H9 (cell line): Measurements from ENCODE around the gene PLA2G4E. TPM values are rescaled to one million over a fixed set of nuclear protein-coding genes. Genes with fewer than 3 reads are reported as not detected.

Experiments
- DNase-seq: peaks from one replicate; pipeline ENCODE4 v3.0.0-alpha.2; 2017
- H2AFZ ChIP-seq: one replicate; pipeline ENCODE4 v1.6.1; 2013; ENCODE audit warnings: mild to moderate bottlenecking, low read length, control low read depth, moderate library complexity
- H2AK5ac ChIP-seq: 2 replicates; pipeline ENCODE4 v1.6.1; 2013; ENCODE audit warnings: low read length, control low read depth, mixed read lengths; ENCODE audit not compliant: insufficient read length
- H2BK120ac ChIP-seq: one replicate; pipeline ENCODE4 v1.6.1; 2013; ENCODE audit warnings: low read depth, mild to moderate bottlenecking, low read length, control low read depth, inconsistent platforms; ENCODE audit not compliant: poor library complexity, severe bottlenecking
- H2BK12ac ChIP-seq: 2 replicates; pipeline ENCODE4 v1.6.1; 2013; ENCODE audit warnings: low read length, control low read depth, mixed read lengths, low read depth; ENCODE audit not compliant: insufficient read length
- H2BK15ac ChIP-seq: 2 replicates; pipeline ENCODE4 v1.6.1; 2013; ENCODE audit warnings: low read depth, low read length, control low read depth
- H2BK20ac ChIP-seq: one replicate; pipeline ENCODE4 v1.6.1; 2013; ENCODE audit warnings: low read depth, mild to moderate bottlenecking, low read length, control low read depth, inconsistent platforms; ENCODE audit not compliant: poor library complexity, severe bottlenecking
- H2BK5ac ChIP-seq: 2 replicates; pipeline ENCODE4 v1.6.1; 2013; ENCODE audit warnings: low read length, control low read depth, mixed read lengths; ENCODE audit not compliant: insufficient read length
- H3K14ac ChIP-seq: 2 replicates; pipeline ENCODE4 v1.6.1; 2013; ENCODE audit warnings: low read length, control low read depth; ENCODE audit not compliant: insufficient read depth
- H3K18ac ChIP-seq: 2 replicates; pipeline ENCODE4 v1.6.1; 2013; ENCODE audit warnings: low read depth, mild to moderate bottlenecking, mixed read lengths, low read length, control low read depth; ENCODE audit not compliant: insufficient read length
- H3K23ac ChIP-seq: 2 replicates; pipeline ENCODE4 v1.6.1; 2013; ENCODE audit warnings: low read length, control low read depth, mixed read lengths, low read depth; ENCODE audit not compliant: insufficient read length
- H3K23me2 ChIP-seq: 2 replicates; pipeline ENCODE4 v1.6.1; 2013; ENCODE audit warnings: low read depth, mild to moderate bottlenecking, mixed read lengths, low read length, control low read depth; ENCODE audit not compliant: insufficient read length, poor library complexity, severe bottlenecking
- H3K27ac ChIP-seq: 2 replicates; pipeline ENCODE4 v1.5.1; 2013; ENCODE audit warnings: low read length, control low read depth, mixed read lengths, low read depth; ENCODE audit not compliant: insufficient read length
- H3K27me3 ChIP-seq: 2 replicates; pipeline ENCODE4 v1.6.1; 2013; ENCODE audit warnings: low read length, control low read depth, inconsistent platforms; ENCODE audit not compliant: insufficient read depth
- H3K4ac ChIP-seq: 2 replicates; pipeline ENCODE4 v1.6.1; 2013; ENCODE audit warnings: low read depth, mild to moderate bottlenecking, control low read depth, inconsistent platforms, low read length, moderate library complexity
- H3K4me1 ChIP-seq: 2 replicates; pipeline ENCODE4 v1.6.1; 2013; ENCODE audit warnings: low read length, control low read depth, inconsistent platforms; ENCODE audit not compliant: insufficient read depth
- H3K4me2 ChIP-seq: 2 replicates; pipeline ENCODE4 v1.6.1; 2013; ENCODE audit warnings: low read length, control low read depth, mixed read lengths; ENCODE audit not compliant: insufficient read length, insufficient read depth
- H3K56ac ChIP-seq: 2 replicates; pipeline ENCODE4 v1.6.1; 2013; ENCODE audit warnings: low read depth, mild to moderate bottlenecking, mixed read lengths, low read length, control low read depth; ENCODE audit not compliant: insufficient read length
- H3K79me1 ChIP-seq: 2 replicates; pipeline ENCODE4 v1.6.1; 2013; ENCODE audit warnings: low read depth, mild to moderate bottlenecking, moderate library complexity, low read length, control low read depth, inconsistent platforms; ENCODE audit not compliant: insufficient read depth, poor library complexity, severe bottlenecking
- H3K79me2 ChIP-seq: 2 replicates; pipeline ENCODE4 v1.6.1; 2013; ENCODE audit warnings: low read length, control low read depth, inconsistent platforms; ENCODE audit not compliant: insufficient read depth
- H3K9ac ChIP-seq: 2 replicates; pipeline ENCODE4 v1.6.1; 2013; ENCODE audit warnings: low read length, control low read depth, mixed read lengths; ENCODE audit not compliant: insufficient read length; ENCODE audit errors: extremely low read depth
- H3K9me3 ChIP-seq: one replicate; pipeline ENCODE4 v1.6.1; 2013; ENCODE audit warnings: low read depth, low read length, inconsistent platforms; ENCODE audit not compliant: control insufficient read depth
- H3T11ph ChIP-seq: one replicate; pipeline ENCODE4 v1.6.1; 2013; ENCODE audit warnings: mild to moderate bottlenecking, low read length, control low read depth, inconsistent platforms
- H4K20me1 ChIP-seq: one replicate; pipeline ENCODE4 v1.6.1; 2013; ENCODE audit not compliant: control insufficient read depth, insufficient read length, insufficient read depth
- H4K5ac ChIP-seq: 2 replicates; pipeline ENCODE4 v1.6.1; 2013; ENCODE audit warnings: low read depth, mild to moderate bottlenecking, mixed read lengths, low read length, control low read depth; ENCODE audit not compliant: insufficient read length
- H4K8ac ChIP-seq: replicated peaks from 2 replicates; pipeline ENCODE4 v1.6.1; 2013; ENCODE audit warnings: low read length, control low read depth, mixed read lengths, low read depth; ENCODE audit not compliant: insufficient read length
- H4K91ac ChIP-seq: 2 replicates; pipeline ENCODE4 v1.6.1; 2013; ENCODE audit warnings: low read depth, mild to moderate bottlenecking, moderate library complexity, mixed read lengths, low read length, control low read depth; ENCODE audit not compliant: insufficient read length
- H3K27ac Mint-ChIP-seq, 3 experiments: 2 replicates in 2 of 3; 3 replicates in 1 of 3; pipeline ENCODE4 v1.8.0; 2020 to 2021; ENCODE audit warnings: mixed read lengths in 3 of 3, mild to moderate bottlenecking in 1 of 3, moderate library complexity in 1 of 3
- H3K27me3 Mint-ChIP-seq: 2 replicates; pipeline ENCODE4 v1.8.0; 2021; ENCODE audit warnings: low read depth, mild to moderate bottlenecking, moderate library complexity, mixed read lengths
- H3K36me3 Mint-ChIP-seq, 3 experiments: 2 replicates in 2 of 3; 3 replicates in 1 of 3; pipeline ENCODE4 v1.8.0; 2020 to 2021; ENCODE audit warnings: low read depth in 3 of 3, mixed read lengths in 3 of 3; ENCODE audit not compliant: insufficient read depth in 1 of 3
- H3K4me1 Mint-ChIP-seq, 2 experiments: 2 replicates each; pipeline ENCODE4 v1.8.0; 2020; ENCODE audit warnings: mixed read lengths in 2 of 2
- H3K4me3 Mint-ChIP-seq, 2 experiments: 2 replicates in 1 of 2; 3 replicates in 1 of 2; pipeline ENCODE4 v1.8.0; 2020 to 2021; ENCODE audit warnings: mild to moderate bottlenecking in 2 of 2, mixed read lengths in 2 of 2, moderate library complexity in 1 of 2
- H3K9me3 Mint-ChIP-seq, 2 experiments: 2 replicates in 1 of 2; 3 replicates in 1 of 2; pipeline ENCODE4 v1.8.0; 2020; ENCODE audit warnings: mild to moderate bottlenecking in 2 of 2, mixed read lengths in 2 of 2, moderate library complexity in 1 of 2
- CTCF ChIP-seq: fragments of 200-600 bp; sonication (generic); conservative IDR thresholded peaks from 3 replicates; pipeline ENCODE4 v1.8.0; 2021; ENCODE audit warnings: antibody characterized with exemption, mild to moderate bottlenecking
- WGBS: extraction: QIAGEN DNeasy Blood & Tissue Kit; methylation state at CpG from one replicate; pipeline ENCODE4 v1.1.7; 2013; ENCODE audit warnings: missing lambda C conversion rate, low lambda C conversion rate, mixed read lengths; ENCODE audit not compliant: insufficient read length; ENCODE audit errors: extremely low coverage; 5-methylcytosine and 5-hydroxymethylcytosine counted together
- total RNA-seq: library from RNA; stranded (reverse); gene quantifications from 2 replicates; pipeline ENCODE4 v1.2.1, GENCODE V29; 2021

Gene PLA2G4E
- total RNA-seq, 1 experiment from 2014 or later, result not detected

GRCh38 chr15:42016971-42017370, 3.9 kb downstream of the PLA2G4E start:
- no peak for TF ChIP-seq CTCF
- H3K4ac ChIP-seq, result no peak overlapping the region
- Mint-ChIP-seq H3K27me3 (peaks cover 8% of the 10 kb centered on the region), H3K9me3 (peaks cover 11 to 12% of the 10 kb centered on the region in 2 experiments), H3K4me3 (no peak overlapping the region), H3K27ac (no peak overlapping the region), H3K4me1 (no peaks in the 10 kb centered on the region; a peak in 4 of 4 replicates), H3K36me3 (peaks cover 0 to 4% (median 3%) of the 10 kb centered on the region in 3 experiments; a peak in 2 of 7 replicates)
- H3K79me1 ChIP-seq, result no peaks in the 10 kb centered on the region
- H2AFZ ChIP-seq, result no peak overlapping the region
- H3K9ac ChIP-seq, result no peak overlapping the region
- peaks cover 3% of the 10 kb centered on the region for H3K9me3 ChIP-seq
- no peak overlapping the region for H3K4me2 ChIP-seq
- H3K4me1 ChIP-seq, result no peaks in the 10 kb centered on the region
- no peak overlapping the region for H3K18ac ChIP-seq
- no peak overlapping the region for H2AK5ac ChIP-seq
- no peak overlapping the region for H2BK15ac ChIP-seq
- H2BK5ac ChIP-seq, result no peak overlapping the region
- H2BK120ac ChIP-seq, result no peak overlapping the region
- H3K23ac ChIP-seq, result no peak overlapping the region
- DNase-seq, result no peak
- H4K20me1 ChIP-seq, result no peaks in the 10 kb centered on the region
- H3K14ac ChIP-seq, result no peak overlapping the region
- H2BK20ac ChIP-seq, result no peak overlapping the region
- H4K91ac ChIP-seq, result no peak overlapping the region
- H3K27me3 ChIP-seq, result no peaks in the 10 kb centered on the region
- no peaks in the 10 kb centered on the region for H3K79me2 ChIP-seq
- H4K5ac ChIP-seq, result no peak overlapping the region
- no peak overlapping the region for H3K56ac ChIP-seq
- no peak overlapping the region for H3K27ac ChIP-seq
- no CpG with 5 or more reads among the region's 6 CpGs for WGBS
- H2BK12ac ChIP-seq, result no peak overlapping the region
- H3T11ph ChIP-seq, result no peak overlapping the region
- H3K23me2 ChIP-seq, result no peaks in the 10 kb centered on the region
- no peak overlapping the region for H4K8ac ChIP-seq
